ENCODE measurements around the gene MS4A13. TPM values are rescaled to one million over a fixed set of nuclear protein-coding genes. Genes with fewer than 3 reads are reported as not detected.

MS4A13 gene
- total RNA-seq, 2 donors from 2014 or later: not detected

DNA sequence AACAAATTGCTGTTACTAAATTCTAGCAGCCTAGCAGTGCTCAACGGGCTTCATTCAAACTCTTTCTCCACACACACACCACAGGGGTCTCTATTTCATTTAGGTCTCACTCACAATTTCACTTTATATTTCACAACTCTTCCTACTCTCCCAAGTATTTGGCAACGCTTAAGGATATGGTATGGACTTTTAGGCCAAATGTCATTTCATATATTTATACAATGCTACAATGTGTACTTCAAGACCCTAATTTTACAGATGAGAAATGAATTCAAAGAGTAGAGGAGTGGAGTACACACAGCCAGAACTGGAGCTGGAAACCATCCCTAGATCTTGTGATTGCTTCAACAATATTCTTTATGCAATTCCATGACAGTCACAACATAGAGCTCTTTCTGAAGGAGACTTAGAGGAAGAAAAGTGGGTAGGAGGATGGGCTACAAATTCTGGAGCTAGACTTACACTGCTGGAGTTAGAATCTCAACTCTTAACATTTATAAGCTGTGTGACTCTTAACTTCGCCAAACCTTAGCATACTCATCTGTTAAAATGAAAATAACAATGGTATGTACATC, 2.5 kb upstream of the MS4A13 start:
- H3K4me1 Mint-ChIP-seq: no peaks in the 10 kb centered on the region
- no peak overlapping the region for H3K27ac Mint-ChIP-seq
- H3K27me3 ChIP-seq (ENCODE audit: control insufficient read depth, insufficient read depth, low read length, poor library complexity, severe bottlenecking): no peaks in the 10 kb centered on the region
- TF ChIP-seq, protein P1, sequence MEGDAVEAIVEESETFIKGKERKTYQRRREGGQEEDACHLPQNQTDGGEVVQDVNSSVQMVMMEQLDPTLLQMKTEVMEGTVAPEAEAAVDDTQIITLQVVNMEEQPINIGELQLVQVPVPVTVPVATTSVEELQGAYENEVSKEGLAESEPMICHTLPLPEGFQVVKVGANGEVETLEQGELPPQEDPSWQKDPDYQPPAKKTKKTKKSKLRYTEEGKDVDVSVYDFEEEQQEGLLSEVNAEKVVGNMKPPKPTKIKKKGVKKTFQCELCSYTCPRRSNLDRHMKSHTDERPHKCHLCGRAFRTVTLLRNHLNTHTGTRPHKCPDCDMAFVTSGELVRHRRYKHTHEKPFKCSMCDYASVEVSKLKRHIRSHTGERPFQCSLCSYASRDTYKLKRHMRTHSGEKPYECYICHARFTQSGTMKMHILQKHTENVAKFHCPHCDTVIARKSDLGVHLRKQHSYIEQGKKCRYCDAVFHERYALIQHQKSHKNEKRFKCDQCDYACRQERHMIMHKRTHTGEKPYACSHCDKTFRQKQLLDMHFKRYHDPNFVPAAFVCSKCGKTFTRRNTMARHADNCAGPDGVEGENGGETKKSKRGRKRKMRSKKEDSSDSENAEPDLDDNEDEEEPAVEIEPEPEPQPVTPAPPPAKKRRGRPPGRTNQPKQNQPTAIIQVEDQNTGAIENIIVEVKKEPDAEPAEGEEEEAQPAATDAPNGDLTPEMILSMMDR (conservative IDR thresholded peaks at IDR 0.05): no peak
- H3K9me3 ChIP-seq (ENCODE audit: control insufficient read depth, low read length): peaks cover 6% of the 10 kb centered on the region
- H3K9me3 Mint-ChIP-seq: peaks cover 24% of the 10 kb centered on the region
- whole genome bisulfite sequencing, 2 experiments (ENCODE audit: insufficient coverage in 1 of 2, insufficient read length in 1 of 2): 70 to 78% methylated on average over 1 to 2 of the region's 3 CpGs
- H3K9ac ChIP-seq (ENCODE audit: extremely low read depth, low read length, poor library complexity, severe bottlenecking): no peak overlapping the region
- no peak overlapping the region for H3K4me3 ChIP-seq (ENCODE audit: low read length)
- H3K27me3 Mint-ChIP-seq (ENCODE audit: insufficient read depth): no peaks in the 10 kb centered on the region
- H3K36me3 ChIP-seq (ENCODE audit: control insufficient read depth, insufficient read depth, low read length): no peaks in the 10 kb centered on the region
- H3K4me3 Mint-ChIP-seq: no peak overlapping the region
- H3K27ac ChIP-seq (ENCODE audit: low read depth, low read length): no peak overlapping the region
- H3K36me3 Mint-ChIP-seq (ENCODE audit: low read depth): no peaks in the 10 kb centered on the region
- no peaks in the 10 kb centered on the region for H3K4me1 ChIP-seq (ENCODE audit: control insufficient read depth, insufficient read depth, low read length)
- no peak for DNase-seq

DNA sequence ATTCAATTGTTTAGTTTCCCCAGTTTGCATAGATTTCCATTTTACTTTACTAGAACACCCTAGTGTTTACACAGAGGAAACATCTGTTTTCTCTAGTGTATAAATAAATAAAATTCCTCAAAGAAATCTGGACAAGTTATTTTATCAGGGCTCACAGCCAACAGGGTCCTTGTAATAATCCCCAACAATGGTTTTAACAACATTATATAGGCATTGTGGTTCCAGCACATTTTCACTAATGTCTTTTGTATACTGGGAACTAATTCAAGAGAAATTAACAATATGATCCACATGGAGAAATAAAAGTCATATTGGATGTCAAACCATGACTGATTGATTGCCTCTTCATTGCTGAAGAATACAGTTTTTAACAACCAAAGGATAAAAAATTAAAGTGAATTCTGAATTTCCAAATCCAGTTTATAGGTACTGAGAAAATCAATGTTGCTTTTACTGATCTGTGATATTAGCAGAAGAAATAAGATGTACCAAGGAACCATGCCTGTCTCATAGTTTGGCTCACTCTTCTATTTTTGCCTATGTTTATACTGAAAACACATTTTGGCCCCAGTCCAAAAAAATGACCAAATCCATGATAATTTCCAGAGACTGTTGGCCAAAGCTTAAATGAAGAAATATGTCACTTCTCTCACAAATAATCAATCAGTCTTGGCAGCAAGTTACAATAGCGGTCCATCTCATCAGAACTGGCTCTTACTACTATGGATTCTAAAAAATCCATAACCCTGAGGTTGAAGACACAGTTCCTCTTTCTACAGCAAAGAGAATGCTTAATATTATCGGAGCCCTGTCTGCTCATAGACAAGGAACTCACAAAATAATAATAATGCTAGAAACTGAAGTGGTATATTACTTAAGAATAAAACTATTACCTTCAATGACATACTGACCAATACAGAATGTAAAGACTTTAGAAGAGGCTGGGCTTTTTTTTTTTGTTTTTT, 1.4 kb upstream of the MS4A13 start:
- TF ChIP-seq, protein P1 (conservative IDR thresholded peaks at IDR 0.05): no peak
- Histone ChIP-seq H3K9me3 (ENCODE audit: control insufficient read depth, low read length) (peaks cover 6% of the 10 kb centered on the region), H3K27ac (ENCODE audit: low read depth, low read length) (no peak overlapping the region), H3K36me3 (ENCODE audit: control insufficient read depth, insufficient read depth, low read length) (no peaks in the 10 kb centered on the region), H3K27me3 (ENCODE audit: control insufficient read depth, insufficient read depth, low read length, poor library complexity, severe bottlenecking) (no peaks in the 10 kb centered on the region), H3K9ac (ENCODE audit: extremely low read depth, low read length, poor library complexity, severe bottlenecking) (no peak overlapping the region), H3K4me1 (ENCODE audit: control insufficient read depth, insufficient read depth, low read length) (no peaks in the 10 kb centered on the region), H3K4me3 (ENCODE audit: low read length) (no peak overlapping the region)
- H3K36me3 Mint-ChIP-seq (ENCODE audit: low read depth): no peaks in the 10 kb centered on the region
- peaks cover 17% of the 10 kb centered on the region for H3K9me3 Mint-ChIP-seq
- no peaks in the 10 kb centered on the region for H3K27me3 Mint-ChIP-seq (ENCODE audit: insufficient read depth)
- no peak overlapping the region for H3K4me3 Mint-ChIP-seq
- DNase-seq: no peak
- 91% methylated on average over 1 of the region's 2 CpGs; no CpG with 5 or more reads in 1 of the 2 experiments for WGBS, 2 experiments (ENCODE audit: insufficient coverage in 1 of 2, insufficient read length in 1 of 2)
- H3K27ac Mint-ChIP-seq: no peak overlapping the region
- H3K4me1 Mint-ChIP-seq: no peaks in the 10 kb centered on the region

DNA sequence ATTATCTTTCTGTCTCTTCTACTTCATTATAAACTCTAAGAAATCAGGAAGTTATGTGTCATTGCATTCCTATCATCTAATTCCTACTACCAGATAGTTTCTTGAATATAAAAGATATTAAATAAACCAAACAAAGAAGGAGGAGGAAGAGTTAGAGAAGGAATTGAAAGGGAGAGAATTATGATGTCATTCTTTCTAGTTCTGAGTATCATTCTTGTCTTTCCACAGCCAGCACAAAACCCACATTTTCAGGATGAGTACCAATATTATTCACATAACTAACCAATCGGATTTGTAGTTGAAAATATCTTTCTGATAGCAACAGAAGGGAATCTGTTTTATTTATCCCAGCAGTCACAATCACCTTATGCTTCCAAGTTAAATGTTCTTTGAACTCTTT, 13.3 kb downstream of the MS4A13 start:
- no peaks in the 10 kb centered on the region for H3K36me3 ChIP-seq (ENCODE audit: control insufficient read depth, insufficient read depth, low read length)
- no peak overlapping the region for H3K27ac ChIP-seq (ENCODE audit: low read depth, low read length)
- H3K9ac ChIP-seq (ENCODE audit: extremely low read depth, low read length, poor library complexity, severe bottlenecking): no peak overlapping the region
- H3K27ac Mint-ChIP-seq: no peak overlapping the region
- no peaks in the 10 kb centered on the region for H3K27me3 ChIP-seq (ENCODE audit: control insufficient read depth, insufficient read depth, low read length, poor library complexity, severe bottlenecking)
- H3K36me3 Mint-ChIP-seq (ENCODE audit: low read depth): peaks cover 7% of the 10 kb centered on the region
- no peak for DNase-seq
- TF ChIP-seq, protein P1 (conservative IDR thresholded peaks at IDR 0.05): no peak
- H3K4me1 ChIP-seq (ENCODE audit: control insufficient read depth, insufficient read depth, low read length): no peaks in the 10 kb centered on the region
- H3K4me1 Mint-ChIP-seq: peaks cover 2% of the 10 kb centered on the region
- H3K9me3 Mint-ChIP-seq: peaks cover 19% of the 10 kb centered on the region
- H3K27me3 Mint-ChIP-seq (ENCODE audit: insufficient read depth): no peaks in the 10 kb centered on the region
- no peak overlapping the region for H3K4me3 Mint-ChIP-seq
- 82% methylated on average over 1 of the region's 1 CpG; no CpG with 5 or more reads in 1 of the 2 experiments for WGBS, 2 experiments (ENCODE audit: insufficient coverage in 1 of 2, insufficient read length in 1 of 2)
- H3K4me3 ChIP-seq (ENCODE audit: low read length): no peak overlapping the region
- peaks cover 15% of the 10 kb centered on the region for H3K9me3 ChIP-seq (ENCODE audit: control insufficient read depth, low read length)
